GM18861 (cell line): ENCODE results near the gene UPF3A.
"Not testable (repeated sequence)": the region's sequence is repeated elsewhere in the genome, so short reads cannot be mapped to it uniquely, and the experiment has no call there.

Experiments used
- ATAC-seq: cut with Tn5 transposase; IDR thresholded peaks from one replicate; pipeline ENCODE4 v1.9.1; 2021; ENCODE audit not compliant: unreplicated experiment

Gene UPF3A

GRCh38 chr13:114264313-114264712, 17.1 kb upstream of the UPF3A start:
- ATAC-seq = not testable (repeated sequence)

- ATAC-seq = no peak
Observed at GRCh38 chr13:114264886-114265611, 16.4 kb upstream of the UPF3A start.

GRCh38 chr13:114266241-114266640, 15.2 kb upstream of the UPF3A start:
- no peak for ATAC-seq

GRCh38 chr13:114268344-114269280, 12.8 kb upstream of the UPF3A start:
- no peak for ATAC-seq

- no peak for ATAC-seq
Observed at GRCh38 chr13:114269281-114269770, 12.1 kb upstream of the UPF3A start.

- ATAC-seq = no peak
Observed at GRCh38 chr13:114272977-114273376, 8.4 kb upstream of the UPF3A start.

- ATAC-seq = no peak
Observed at GRCh38 chr13:114275304-114275703, 6.1 kb upstream of the UPF3A start.

GRCh38 chr13:114279146-114279545, 2.3 kb upstream of the UPF3A start:
- ATAC-seq = no peak

- no peak for ATAC-seq
Observed at GRCh38 chr13:114279758-114280355, 1.5 kb upstream of the UPF3A start.

- peak; percentile 35 for ATAC-seq
Observed at GRCh38 chr13:114282041-114282670, 755 bp downstream of the UPF3A start.

- ATAC-seq = no peak
Observed at GRCh38 chr13:114283576-114283975, 2.2 kb downstream of the UPF3A start.

GRCh38 chr13:114284680-114285079, 3.3 kb downstream of the UPF3A start:
- ATAC-seq = no peak

- no peak for ATAC-seq
Observed at GRCh38 chr13:114285166-114285808, 3.9 kb downstream of the UPF3A start.

GRCh38 chr13:114286808-114287207, 5.4 kb downstream of the UPF3A start:
- ATAC-seq = no peak

- ATAC-seq = no peak
Observed at GRCh38 chr13:114288157-114288591, 6.8 kb downstream of the UPF3A start.

GRCh38 chr13:114296448-114296847, 15.0 kb downstream of the UPF3A start:
- ATAC-seq = no peak

GRCh38 chr13:114296902-114297301, 15.5 kb downstream of the UPF3A start:
- ATAC-seq = no peak

- no peak for ATAC-seq
Observed at GRCh38 chr13:114298866-114299265, 17.5 kb downstream of the UPF3A start.

GRCh38 chr13:114299604-114300305, 18.4 kb downstream of the UPF3A start:
- no peak for ATAC-seq
